H1 (cell line): ENCODE data around the gene CHTF8. TPM values are rescaled to one million over a fixed set of nuclear protein-coding genes. Genes with fewer than 3 reads are reported as not detected.

Source experiments
- CTCF ChIA-PET: fragments of 300-600 bp; sonication (Branson Sonifier 250); formaldehyde crosslinking; loops from one replicate; lab custom pipeline; 2021; ENCODE audit not compliant: partially characterized antibody; lab: Charles Lee
- POLR2A ChIA-PET: fragments of 300-600 bp; sonication (Branson Sonifier 250); formaldehyde crosslinking; loops from one replicate; lab custom pipeline; 2021; ENCODE audit warnings: inconsistent platforms; ENCODE audit not compliant: partially characterized antibody; lab: Charles Lee
- DNase-seq, 2 experiments: peaks; one replicate each; pipeline versions ENCODE4 v3.0.0 to v3.0.0-alpha.2; 2010 to 2022; ENCODE audit warnings: low spot score in 2 of 2, low read depth in 1 of 2, mixed read lengths in 1 of 2
- FAIRE-seq: peaks from 2 replicates; lab custom pipeline; 2011; peaks lifted over from hg19 to GRCh38; lab: Jason Lieb, UNC
- H2AFZ ChIP-seq: 2 replicates; pipeline ENCODE4 v1.8.1; 2012; ENCODE audit warnings: low read length, inconsistent platforms
- H2AK5ac ChIP-seq: 2 replicates; pipeline ENCODE4 v1.6.1; 2013; ENCODE audit warnings: low read depth, low read length
- H2BK120ac ChIP-seq: replicated peaks from 2 replicates; pipeline ENCODE3; 2013; ENCODE audit warnings: low read depth, low read length, inconsistent platforms
- H2BK12ac ChIP-seq: 2 replicates; pipeline ENCODE4 v1.6.1; 2013; ENCODE audit warnings: low read depth, low read length
- H2BK15ac ChIP-seq: 2 replicates; pipeline ENCODE4 v1.6.1; 2013; ENCODE audit warnings: low read length
- H2BK20ac ChIP-seq: 2 replicates; pipeline ENCODE4 v1.6.1; 2013; ENCODE audit warnings: low read length
- H2BK5ac ChIP-seq: 2 replicates; pipeline ENCODE4 v1.6.1; 2013; ENCODE audit warnings: low read depth, low read length
- H3K14ac ChIP-seq: 2 replicates; pipeline ENCODE4 v1.6.1; 2013; ENCODE audit warnings: inconsistent platforms; ENCODE audit not compliant: insufficient read length
- H3K18ac ChIP-seq: 2 replicates; pipeline ENCODE4 v1.6.1; 2013; ENCODE audit warnings: low read length; ENCODE audit errors: extremely low read depth
- H3K23ac ChIP-seq: 2 replicates; pipeline ENCODE4 v1.6.1; 2013; ENCODE audit warnings: inconsistent platforms; ENCODE audit not compliant: insufficient read length
- H3K23me2 ChIP-seq: 2 replicates; pipeline ENCODE4 v1.6.1; 2013; ENCODE audit warnings: low read depth, low read length
- H3K27ac ChIP-seq: 2 replicates; pipeline ENCODE4 v1.6.1; 2011; ENCODE audit warnings: low read depth, low read length, inconsistent platforms
- H3K27me3 ChIP-seq, 4 experiments: replicated peaks in 1 of 4; 1 replicate in 1 of 4; 2 replicates in 3 of 4; pipeline versions ENCODE4 v1.6.1 to v1.8.1; 2011 to 2013; ENCODE audit warnings: low read length in 3 of 4, mild to moderate bottlenecking in 3 of 4, inconsistent platforms in 2 of 4, mixed read lengths in 2 of 4, moderate library complexity in 1 of 4; ENCODE audit not compliant: control insufficient read depth in 3 of 4, insufficient read depth in 3 of 4; ENCODE audit errors: extremely low read depth in 1 of 4
- H3K36me3 ChIP-seq, 4 experiments: 2 replicates each; pipeline versions ENCODE4 v1.6.1 to v1.8.1; 2011 to 2013; ENCODE audit warnings: mild to moderate bottlenecking in 4 of 4, low read length in 3 of 4, moderate library complexity in 2 of 4, control low read depth in 1 of 4, inconsistent platforms in 1 of 4; ENCODE audit not compliant: insufficient read depth in 4 of 4, control insufficient read depth in 2 of 4
- H3K4ac ChIP-seq: replicated peaks from 2 replicates; pipeline ENCODE3; 2013; ENCODE audit warnings: low read length, low read depth, mixed read lengths, inconsistent platforms; ENCODE audit not compliant: insufficient read length
- H3K4me1 ChIP-seq, 4 experiments: replicated peaks in 1 of 4; 1 replicate in 1 of 4; 2 replicates in 3 of 4; pipeline versions ENCODE4 v1.6.1 to v1.8.1; 2011 to 2013; ENCODE audit warnings: low read length in 3 of 4, inconsistent platforms in 2 of 4, mixed read lengths in 1 of 4; ENCODE audit not compliant: insufficient read depth in 4 of 4, control insufficient read depth in 3 of 4
- H3K4me2 ChIP-seq, 2 experiments: 2 replicates each; pipeline versions ENCODE4 v1.6.1 to v1.8.1; 2011 to 2013; ENCODE audit warnings: low read depth in 2 of 2, low read length in 2 of 2, control low read depth in 1 of 2, inconsistent platforms in 1 of 2, mild to moderate bottlenecking in 1 of 2; ENCODE audit not compliant: insufficient read depth in 1 of 2
- H3K4me3 ChIP-seq, 4 experiments: fragments of 200-600, 300-600 bp in 1 of 4; sonication (generic), shearing (Covaris generic), sonication (Bioruptor Twin) in 1 of 4; 2 replicates each; pipeline versions ENCODE4 v1.5.1 to v1.8.1; 2011 to 2016; ENCODE audit warnings: low read length in 4 of 4, low read depth in 3 of 4, control low read depth in 2 of 4, inconsistent platforms in 2 of 4, mild to moderate bottlenecking in 2 of 4, mixed read lengths in 1 of 4, moderate library complexity in 1 of 4; ENCODE audit not compliant: insufficient read depth in 2 of 4; ENCODE audit errors: extremely low read depth in 1 of 4
- H3K56ac ChIP-seq: replicated peaks from 2 replicates; pipeline ENCODE3; 2013; ENCODE audit warnings: low read depth, mild to moderate bottlenecking, mixed read lengths, low read length, inconsistent platforms; ENCODE audit not compliant: insufficient read length
- H3K79me1 ChIP-seq: 2 replicates; pipeline ENCODE4 v1.6.1; 2013; ENCODE audit warnings: low read depth, low read length, control low read depth
- H3K79me2 ChIP-seq, 2 experiments: 2 replicates each; pipeline versions ENCODE4 v1.6.1 to v1.8.1; 2012 to 2013; ENCODE audit warnings: low read length in 2 of 2, mild to moderate bottlenecking in 2 of 2, inconsistent platforms in 1 of 2; ENCODE audit not compliant: insufficient read depth in 2 of 2, control insufficient read depth in 1 of 2
- H3K9ac ChIP-seq, 4 experiments: replicated peaks in 1 of 4; 1 replicate in 1 of 4; 2 replicates in 3 of 4; pipeline versions ENCODE4 v1.6.1 to v1.8.1; 2011 to 2013; ENCODE audit warnings: low read depth in 3 of 4, low read length in 3 of 4, control low read depth in 2 of 4, mild to moderate bottlenecking in 2 of 4, moderate library complexity in 2 of 4, inconsistent platforms in 1 of 4; ENCODE audit errors: extremely low read depth in 1 of 4
- H3K9me3 ChIP-seq, 2 experiments: 2 replicates each; pipeline versions ENCODE4 v1.6.1 to v1.8.1; 2012 to 2013; ENCODE audit warnings: mild to moderate bottlenecking in 2 of 2, moderate library complexity in 2 of 2, control low read depth in 1 of 2, inconsistent platforms in 1 of 2, low read depth in 1 of 2, low read length in 1 of 2, mixed read lengths in 1 of 2; ENCODE audit not compliant: insufficient read depth in 2 of 2
- H4K20me1 ChIP-seq, 2 experiments: replicated peaks in 1 of 2; 2 replicates each; pipeline versions ENCODE3 to v1.8.1; 2011 to 2013; ENCODE audit warnings: inconsistent platforms in 2 of 2, low read length in 2 of 2, mild to moderate bottlenecking in 1 of 2; ENCODE audit not compliant: insufficient read depth in 2 of 2, control insufficient read depth in 1 of 2
- H4K5ac ChIP-seq: 2 replicates; pipeline ENCODE4 v1.6.1; 2013; ENCODE audit warnings: low read length, low read depth, mixed read lengths, inconsistent platforms; ENCODE audit not compliant: insufficient read length
- H4K8ac ChIP-seq: 2 replicates; pipeline ENCODE4 v1.8.0; 2013; ENCODE audit warnings: mild to moderate bottlenecking, moderate library complexity, low read length, inconsistent platforms; ENCODE audit not compliant: insufficient read depth; ENCODE audit errors: extremely low read depth
- H4K91ac ChIP-seq: replicated peaks from 2 replicates; pipeline ENCODE3; 2013; ENCODE audit warnings: low read length, mixed read lengths, inconsistent platforms; ENCODE audit not compliant: insufficient read length
- BCL11A ChIP-seq, 2 experiments: IDR thresholded peaks; one replicate each; pipeline ENCODE4 v1.6.1; 2011; ENCODE audit warnings: low read depth in 2 of 2, low read length in 2 of 2, mild to moderate bottlenecking in 2 of 2
- CBX5 ChIP-seq: fragments of 300-800, 300-1000 bp; sonication (generic); IDR thresholded peaks from 2 replicates; pipeline ENCODE4 v1.7.1; 2016; ENCODE audit warnings: antibody characterized with exemption, low read length, low read depth
- CHD2 ChIP-seq: IDR thresholded peaks from 2 replicates; pipeline ENCODE4 v1.6.1; 2012; ENCODE audit warnings: low read length, improper control_type of control experiment
- EGR1 ChIP-seq: IDR thresholded peaks from 2 replicates; pipeline ENCODE4 v1.6.1; 2011; ENCODE audit warnings: low read depth, low read length, borderline replicate concordance
- EZH2 ChIP-seq: fragments of 200-600 bp; sonication (generic); IDR thresholded peaks from 2 replicates; pipeline ENCODE4 v1.7.1; 2012; ENCODE audit warnings: low read depth, mild to moderate bottlenecking, moderate library complexity, low read length, inconsistent platforms; ENCODE audit not compliant: severe bottlenecking
- FOSL1 ChIP-seq: IDR thresholded peaks from 2 replicates; pipeline ENCODE4 v1.6.1; 2011; ENCODE audit warnings: mild to moderate bottlenecking, low read depth, low read length, moderate library complexity; ENCODE audit not compliant: insufficient read depth
- GABPA ChIP-seq: IDR thresholded peaks from 2 replicates; pipeline ENCODE4 v1.6.1; 2011; ENCODE audit warnings: mild to moderate bottlenecking, low read length, moderate library complexity, borderline replicate concordance; ENCODE audit not compliant: insufficient read depth
- HDAC2 ChIP-seq, 2 experiments: fragments of 300-600 bp in 1 of 2; sonication (generic) in 1 of 2; IDR thresholded peaks; 2 replicates each; pipeline ENCODE4 v1.6.1; 2011 to 2012; ENCODE audit warnings: low read depth in 2 of 2, low read length in 2 of 2, mild to moderate bottlenecking in 2 of 2, moderate library complexity in 2 of 2, borderline replicate concordance in 1 of 2, inconsistent platforms in 1 of 2
- KDM1A ChIP-seq: fragments of 200-600, 300-600 bp; sonication (generic); IDR thresholded peaks from 2 replicates; pipeline ENCODE4 v1.7.1; 2016; ENCODE audit warnings: mild to moderate bottlenecking, low read length, borderline replicate concordance
- MAFK ChIP-seq: IDR thresholded peaks from 2 replicates; pipeline ENCODE4 v1.6.1; 2012; ENCODE audit warnings: low read depth, mild to moderate bottlenecking, improper control_type of control experiment, low read length
- NANOG ChIP-seq: IDR thresholded peaks from 2 replicates; pipeline ENCODE4 v1.6.1; 2011; ENCODE audit warnings: low read length, low read depth, mild to moderate bottlenecking, inconsistent platforms; ENCODE audit not compliant: insufficient read depth, poor library complexity, severe bottlenecking
- SP2 ChIP-seq: IDR thresholded peaks from 2 replicates; pipeline ENCODE4 v1.6.1; 2012; ENCODE audit warnings: mild to moderate bottlenecking, low read length, inconsistent platforms
- SUZ12 ChIP-seq: fragments of 200-600 bp; sonication (generic); IDR thresholded peaks from 2 replicates; pipeline ENCODE4 v1.6.1; 2012; ENCODE audit warnings: mild to moderate bottlenecking, inconsistent platforms, low read length, moderate library complexity, mixed read lengths
- TEAD4 ChIP-seq: IDR thresholded peaks from 2 replicates; pipeline ENCODE4 v1.6.1; 2012; ENCODE audit warnings: low read depth, low read length, inconsistent platforms, mixed read lengths
- WGBS, 2 experiments: shearing (Covaris generic) in 1 of 2; methylation state at CpG; one replicate each; pipeline versions ENCODE4 v1.1.6 to v1.1.7; 2013 to 2015; ENCODE audit warnings: low lambda C conversion rate in 2 of 2, mixed read lengths in 2 of 2, inconsistent platforms in 1 of 2, low coverage in 1 of 2, missing lambda C conversion rate in 1 of 2; ENCODE audit not compliant: insufficient replicate concordance in 2 of 2, insufficient coverage in 1 of 2, insufficient read length in 1 of 2; ENCODE audit errors: extremely low coverage in 1 of 2, missing lambda C conversion rate in 1 of 2; 5-methylcytosine and 5-hydroxymethylcytosine counted together
- polyA plus RNA-seq, 7 experiments: library from polyadenylated mRNA; depleted of rRNA in 3 of 7; stranded (reverse) in 5 of 7; unstranded in 2 of 7; fragments of >200 nt in 5 of 7; fragments of 200-250 nt in 2 of 7; gene quantifications; 1 replicate in 5 of 7; 2 replicates in 1 of 7; 4 replicates in 1 of 7; pipeline versions ENCODE4 v1.2.1 to v1.2.3, GENCODE V29; 2011 to 2013; ENCODE audit warnings: missing spikeins in 2 of 7, mixed read lengths in 2 of 7
- total RNA-seq: library from RNA; stranded (reverse); fragmentation: NEBNext Ultra II Directional; extraction: Animal tissue kit (Norgen Biotek cat#: 25700); gene quantifications from 2 replicates; pipeline ENCODE4 v1.2.1, GENCODE V29; 2021

CHTF8 gene
- total and polyA plus RNA-seq, 2 of the 8 experiments (the other 6 are each of a cell fraction or from before 2014, with no cell fraction given): 114 to 138 TPM

DNA sequence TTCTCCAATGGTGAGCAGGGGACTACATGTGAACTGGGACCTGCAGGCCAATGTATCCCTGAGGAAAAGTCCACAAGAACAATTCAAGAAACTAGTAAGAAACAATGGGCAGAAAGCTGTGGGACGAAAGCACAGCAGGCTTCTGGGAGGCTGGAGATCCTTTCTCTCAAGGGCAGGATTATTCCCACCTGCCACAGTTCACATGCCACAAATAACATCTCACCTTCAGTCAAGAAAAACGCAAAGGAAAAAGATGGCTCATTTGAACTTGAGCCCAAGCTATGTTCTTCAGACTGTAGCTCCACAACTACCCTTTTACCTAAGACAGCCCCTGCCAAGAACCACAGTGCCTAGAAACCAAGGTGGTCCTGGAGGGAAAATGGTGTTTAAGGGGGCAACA lies 13.9 kb downstream of the CHTF8 start:
- POLR2A ChIA-PET: interaction anchor here (0.6 to 4.1 kb wide), 9 partner anchors 11 to 808 kb away, joined by 3 to 38 read pairs (median 4); partner anchors contain the start of genes HAS3, PRMT7 and SLC7A6OS
- 91% methylated on average over 2 of the region's 2 CpGs; no CpG with 5 or more reads in 1 of the 2 experiments for WGBS, 2 experiments
- TF ChIP-seq EGR1: no peak
- no peak for TF ChIP-seq KDM1A
- no peak for TF ChIP-seq MAFK
- TF ChIP-seq NANOG: no peak
- TF ChIP-seq HDAC2 (IDR thresholded peaks at IDR 0.05; ENCODE audit: borderline replicate concordance in 1 of 2, low read depth in 2 of 2, low read length in 2 of 2): no peak
- TF ChIP-seq GABPA: no peak
- TF ChIP-seq CHD2: no peak
- TF ChIP-seq CBX5: no peak
- no peak for TF ChIP-seq BCL11A (IDR thresholded peaks at IDR 0.05; ENCODE audit: low read depth in 2 of 2, low read length in 2 of 2)
- no peak for TF ChIP-seq SP2
- no peak for TF ChIP-seq TEAD4
- TF ChIP-seq FOSL1: no peak
- no peak for TF ChIP-seq SUZ12
- TF ChIP-seq EZH2: no peak

More for the DNA sequence above, 13.9 kb downstream of the CHTF8 start:
- no peak for DNase-seq
- Histone ChIP-seq H3K4ac (no peak overlapping the region), H3K4me1 (no peaks in the 10 kb centered on the region), H3K23ac (no peak overlapping the region), H2BK20ac (no peak overlapping the region), H3K27me3 (no peaks in the 10 kb centered on the region), H3K23me2 (no peaks in the 10 kb centered on the region), H4K91ac (no peak overlapping the region), H2BK120ac (no peak overlapping the region), H3K9me3 (no peaks in the 10 kb centered on the region), H2AK5ac (no peak overlapping the region), H4K20me1 (peaks cover 2 to 9% of the 10 kb centered on the region in 2 experiments), H3K4me3 (no peak overlapping the region), H2AFZ (no peak overlapping the region), H3K9ac (no peak overlapping the region), H3K56ac (no peak overlapping the region), H3K36me3 (peaks cover 36 to 77% (median 59%) of the 10 kb centered on the region in 4 experiments), H3K27ac (no peak overlapping the region), H3K18ac (no peak overlapping the region), H2BK15ac (no peak overlapping the region), H3K79me1 (peaks cover 14% of the 10 kb centered on the region; the same call in 1 of the 2 replicates), H2BK12ac (no peak overlapping the region), H4K5ac (no peak overlapping the region), H3K14ac (no peak overlapping the region), H2BK5ac (no peak overlapping the region), H3K4me2 (no peak overlapping the region; a peak in 1 of 4 replicates), H4K8ac (no peak overlapping the region), H3K79me2 (peaks cover 0 to 4% of the 10 kb centered on the region in 2 experiments; a peak in 1 of 4 replicates)
- CTCF ChIA-PET: interaction anchor here (1.2 to 12.3 kb wide), 5 partner anchors 6 to 216 kb away, joined by 4 to 174 read pairs (median 6); partner anchors contain the start of gene HAS3
- no peak for FAIRE-seq
